ENCODE data around the gene TIGD2.

TIGD2 gene

GRCh38 chr4:89161841-89162240 is 50.5 kb downstream of the TIGD2 start:
- DNase-seq (ENCODE audit: low read depth in 2 of 2): no peak

GRCh38 chr4:89162496-89162895 is 51.2 kb downstream of the TIGD2 start:
- no peak for DNase-seq (ENCODE audit: low read depth in 2 of 2)

- no peak for DNase-seq (ENCODE audit: low read depth in 2 of 2)
These were observed 51.7 kb downstream of the TIGD2 start for GRCh38 chr4:89162987-89163386.

GRCh38 chr4:89164400-89164799 is 53.1 kb downstream of the TIGD2 start:
- no peak for DNase-seq (ENCODE audit: low read depth in 2 of 2)
